H1 (cell line): ENCODE measurements around the gene URAD. TPM values are rescaled to one million over a fixed set of nuclear protein-coding genes. Genes with fewer than 3 reads are reported as not detected.
A peak's percentile ranks its signal among the peaks of the same experiment; 100 is the strongest.

Source experiments
- BACH1 ChIP-seq: IDR thresholded peaks from 2 replicates; pipeline ENCODE4 v1.6.1; 2012; ENCODE audit warnings: low read length, improper control_type of control experiment
- CBX8 ChIP-seq: fragments of 300-800, 300-1000 bp; sonication (generic); IDR thresholded peaks from 2 replicates; pipeline ENCODE4 v1.7.1; 2016; ENCODE audit warnings: low read depth, low read length, borderline replicate concordance
- EP300 ChIP-seq, 2 experiments: IDR thresholded peaks; 1 replicate in 1 of 2; 2 replicates in 1 of 2; pipeline ENCODE4 v1.6.1; 2011 to 2012; ENCODE audit warnings: low read depth in 2 of 2, low read length in 2 of 2, mild to moderate bottlenecking in 2 of 2, borderline replicate concordance in 1 of 2, inconsistent platforms in 1 of 2, moderate library complexity in 1 of 2
- JUND ChIP-seq: IDR thresholded peaks from 2 replicates; pipeline ENCODE4 v1.6.1; 2011; ENCODE audit warnings: mild to moderate bottlenecking, improper control_type of control experiment, low read length
- MAX ChIP-seq: IDR thresholded peaks from 2 replicates; pipeline ENCODE4 v1.6.1; 2012; ENCODE audit warnings: inconsistent platforms
- POLR2A ChIP-seq, 2 experiments: IDR thresholded peaks; 1 replicate in 1 of 2; 2 replicates in 1 of 2; pipeline ENCODE4 v1.6.1; 2011; ENCODE audit warnings: low read depth in 2 of 2, low read length in 2 of 2, mild to moderate bottlenecking in 2 of 2; ENCODE audit errors: control extremely low read depth in 1 of 2
- RAD21 ChIP-seq, 2 experiments: IDR thresholded peaks in 1 of 2; conservative IDR thresholded peaks in 1 of 2; 2 replicates each; pipeline ENCODE4 v1.6.1; 2011; ENCODE audit warnings: low read depth in 2 of 2, low read length in 2 of 2, improper control_type of control experiment in 1 of 2, inconsistent platforms in 1 of 2, mild to moderate bottlenecking in 1 of 2, moderate library complexity in 1 of 2
- RBBP5 ChIP-seq: IDR thresholded peaks from 2 replicates; pipeline ENCODE4 v1.7.1; 2012; ENCODE audit warnings: low read depth, mild to moderate bottlenecking, inconsistent platforms, low read length, moderate library complexity, borderline replicate concordance
- SUZ12 ChIP-seq: fragments of 200-600 bp; sonication (generic); IDR thresholded peaks from 2 replicates; pipeline ENCODE4 v1.6.1; 2012; ENCODE audit warnings: mild to moderate bottlenecking, inconsistent platforms, low read length, moderate library complexity, mixed read lengths
- polyA plus RNA-seq, 7 experiments: library from polyadenylated mRNA; depleted of rRNA in 3 of 7; stranded (reverse) in 5 of 7; unstranded in 2 of 7; fragments of >200 nt in 5 of 7; fragments of 200-250 nt in 2 of 7; gene quantifications; 1 replicate in 5 of 7; 2 replicates in 1 of 7; 4 replicates in 1 of 7; pipeline versions ENCODE4 v1.2.1 to v1.2.3, GENCODE V29; 2011 to 2013; ENCODE audit warnings: missing spikeins in 2 of 7, mixed read lengths in 2 of 7
- total RNA-seq: library from RNA; stranded (reverse); fragmentation: NEBNext Ultra II Directional; extraction: Animal tissue kit (Norgen Biotek cat#: 25700); gene quantifications from 2 replicates; pipeline ENCODE4 v1.2.1, GENCODE V29; 2021
- TF ChIP-seq, protein P1 (sequence below): fragments of 300-600 bp; sonication (generic); IDR thresholded peaks from 2 replicates; pipeline ENCODE4 v1.7.1; 2012; ENCODE audit warnings: low read length, moderate library complexity, mild to moderate bottlenecking, inconsistent platforms; ENCODE audit not compliant: insufficient replicate concordance

The URAD gene
- total and polyA plus RNA-seq, 2 of the 8 experiments (the other 6 are each of a cell fraction or from before 2014, with no cell fraction given): not detected

GRCh38 chr13:28022848-28023518 lies 34.5 kb upstream of the URAD start (continued):
- TF ChIP-seq, protein P1, sequence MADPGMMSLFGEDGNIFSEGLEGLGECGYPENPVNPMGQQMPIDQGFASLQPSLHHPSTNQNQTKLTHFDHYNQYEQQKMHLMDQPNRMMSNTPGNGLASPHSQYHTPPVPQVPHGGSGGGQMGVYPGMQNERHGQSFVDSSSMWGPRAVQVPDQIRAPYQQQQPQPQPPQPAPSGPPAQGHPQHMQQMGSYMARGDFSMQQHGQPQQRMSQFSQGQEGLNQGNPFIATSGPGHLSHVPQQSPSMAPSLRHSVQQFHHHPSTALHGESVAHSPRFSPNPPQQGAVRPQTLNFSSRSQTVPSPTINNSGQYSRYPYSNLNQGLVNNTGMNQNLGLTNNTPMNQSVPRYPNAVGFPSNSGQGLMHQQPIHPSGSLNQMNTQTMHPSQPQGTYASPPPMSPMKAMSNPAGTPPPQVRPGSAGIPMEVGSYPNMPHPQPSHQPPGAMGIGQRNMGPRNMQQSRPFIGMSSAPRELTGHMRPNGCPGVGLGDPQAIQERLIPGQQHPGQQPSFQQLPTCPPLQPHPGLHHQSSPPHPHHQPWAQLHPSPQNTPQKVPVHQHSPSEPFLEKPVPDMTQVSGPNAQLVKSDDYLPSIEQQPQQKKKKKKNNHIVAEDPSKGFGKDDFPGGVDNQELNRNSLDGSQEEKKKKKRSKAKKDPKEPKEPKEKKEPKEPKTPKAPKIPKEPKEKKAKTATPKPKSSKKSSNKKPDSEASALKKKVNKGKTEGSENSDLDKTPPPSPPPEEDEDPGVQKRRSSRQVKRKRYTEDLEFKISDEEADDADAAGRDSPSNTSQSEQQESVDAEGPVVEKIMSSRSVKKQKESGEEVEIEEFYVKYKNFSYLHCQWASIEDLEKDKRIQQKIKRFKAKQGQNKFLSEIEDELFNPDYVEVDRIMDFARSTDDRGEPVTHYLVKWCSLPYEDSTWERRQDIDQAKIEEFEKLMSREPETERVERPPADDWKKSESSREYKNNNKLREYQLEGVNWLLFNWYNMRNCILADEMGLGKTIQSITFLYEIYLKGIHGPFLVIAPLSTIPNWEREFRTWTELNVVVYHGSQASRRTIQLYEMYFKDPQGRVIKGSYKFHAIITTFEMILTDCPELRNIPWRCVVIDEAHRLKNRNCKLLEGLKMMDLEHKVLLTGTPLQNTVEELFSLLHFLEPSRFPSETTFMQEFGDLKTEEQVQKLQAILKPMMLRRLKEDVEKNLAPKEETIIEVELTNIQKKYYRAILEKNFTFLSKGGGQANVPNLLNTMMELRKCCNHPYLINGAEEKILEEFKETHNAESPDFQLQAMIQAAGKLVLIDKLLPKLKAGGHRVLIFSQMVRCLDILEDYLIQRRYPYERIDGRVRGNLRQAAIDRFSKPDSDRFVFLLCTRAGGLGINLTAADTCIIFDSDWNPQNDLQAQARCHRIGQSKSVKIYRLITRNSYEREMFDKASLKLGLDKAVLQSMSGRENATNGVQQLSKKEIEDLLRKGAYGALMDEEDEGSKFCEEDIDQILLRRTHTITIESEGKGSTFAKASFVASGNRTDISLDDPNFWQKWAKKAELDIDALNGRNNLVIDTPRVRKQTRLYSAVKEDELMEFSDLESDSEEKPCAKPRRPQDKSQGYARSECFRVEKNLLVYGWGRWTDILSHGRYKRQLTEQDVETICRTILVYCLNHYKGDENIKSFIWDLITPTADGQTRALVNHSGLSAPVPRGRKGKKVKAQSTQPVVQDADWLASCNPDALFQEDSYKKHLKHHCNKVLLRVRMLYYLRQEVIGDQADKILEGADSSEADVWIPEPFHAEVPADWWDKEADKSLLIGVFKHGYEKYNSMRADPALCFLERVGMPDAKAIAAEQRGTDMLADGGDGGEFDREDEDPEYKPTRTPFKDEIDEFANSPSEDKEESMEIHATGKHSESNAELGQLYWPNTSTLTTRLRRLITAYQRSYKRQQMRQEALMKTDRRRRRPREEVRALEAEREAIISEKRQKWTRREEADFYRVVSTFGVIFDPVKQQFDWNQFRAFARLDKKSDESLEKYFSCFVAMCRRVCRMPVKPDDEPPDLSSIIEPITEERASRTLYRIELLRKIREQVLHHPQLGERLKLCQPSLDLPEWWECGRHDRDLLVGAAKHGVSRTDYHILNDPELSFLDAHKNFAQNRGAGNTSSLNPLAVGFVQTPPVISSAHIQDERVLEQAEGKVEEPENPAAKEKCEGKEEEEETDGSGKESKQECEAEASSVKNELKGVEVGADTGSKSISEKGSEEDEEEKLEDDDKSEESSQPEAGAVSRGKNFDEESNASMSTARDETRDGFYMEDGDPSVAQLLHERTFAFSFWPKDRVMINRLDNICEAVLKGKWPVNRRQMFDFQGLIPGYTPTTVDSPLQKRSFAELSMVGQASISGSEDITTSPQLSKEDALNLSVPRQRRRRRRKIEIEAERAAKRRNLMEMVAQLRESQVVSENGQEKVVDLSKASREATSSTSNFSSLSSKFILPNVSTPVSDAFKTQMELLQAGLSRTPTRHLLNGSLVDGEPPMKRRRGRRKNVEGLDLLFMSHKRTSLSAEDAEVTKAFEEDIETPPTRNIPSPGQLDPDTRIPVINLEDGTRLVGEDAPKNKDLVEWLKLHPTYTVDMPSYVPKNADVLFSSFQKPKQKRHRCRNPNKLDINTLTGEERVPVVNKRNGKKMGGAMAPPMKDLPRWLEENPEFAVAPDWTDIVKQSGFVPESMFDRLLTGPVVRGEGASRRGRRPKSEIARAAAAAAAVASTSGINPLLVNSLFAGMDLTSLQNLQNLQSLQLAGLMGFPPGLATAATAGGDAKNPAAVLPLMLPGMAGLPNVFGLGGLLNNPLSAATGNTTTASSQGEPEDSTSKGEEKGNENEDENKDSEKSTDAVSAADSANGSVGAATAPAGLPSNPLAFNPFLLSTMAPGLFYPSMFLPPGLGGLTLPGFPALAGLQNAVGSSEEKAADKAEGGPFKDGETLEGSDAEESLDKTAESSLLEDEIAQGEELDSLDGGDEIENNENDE: peak; percentile 59
- TF ChIP-seq RAD21 (IDR thresholded peaks at IDR 0.05 in 1 of 2, conservative IDR thresholded peaks at IDR 0.05 in 1 of 2; ENCODE audit: low read depth in 2 of 2, low read length in 2 of 2) (no peak), SUZ12 (no peak), BACH1 (no peak), JUND (no peak), RBBP5 (0 out of 2 replicates have a peak, but pooled peaks have one; percentile 34), EP300 (IDR thresholded peaks at IDR 0.05; ENCODE audit: borderline replicate concordance in 1 of 2, low read depth in 2 of 2, low read length in 2 of 2) (no peak), MAX (0 out of 2 replicates have a peak, but pooled peaks have one; percentile 15), CBX8 (no peak), POLR2A (IDR thresholded peaks at IDR 0.05; ENCODE audit: control extremely low read depth in 1 of 2, low read depth in 2 of 2, low read length in 2 of 2) (0 out of 3 replicates have a peak, but pooled peaks of 1 of the 2 experiments have one; percentile 36)
